Activated CD8-positive, alpha-beta memory T cell treated with anti-CD3 and anti-CD28 coated beads for 48 hours (primary cell): ENCODE results near the gene OR13C5.
"Not testable (repeated sequence)": the region's sequence is repeated elsewhere in the genome, so short reads cannot be mapped to it uniquely, and the experiment has no call there.

Experiments
- DNase-seq, 3 experiments: peaks; one replicate each; pipeline ENCODE4 v3.0.0-alpha.2; 2020; ENCODE audit warnings: low read depth in 2 of 3, low spot score in 2 of 3

OR13C5 gene, protein sequence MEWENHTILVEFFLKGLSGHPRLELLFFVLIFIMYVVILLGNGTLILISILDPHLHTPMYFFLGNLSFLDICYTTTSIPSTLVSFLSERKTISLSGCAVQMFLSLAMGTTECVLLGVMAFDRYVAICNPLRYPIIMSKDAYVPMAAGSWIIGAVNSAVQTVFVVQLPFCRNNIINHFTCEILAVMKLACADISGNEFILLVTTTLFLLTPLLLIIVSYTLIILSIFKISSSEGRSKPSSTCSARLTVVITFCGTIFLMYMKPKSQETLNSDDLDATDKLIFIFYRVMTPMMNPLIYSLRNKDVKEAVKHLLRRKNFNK

DNA sequence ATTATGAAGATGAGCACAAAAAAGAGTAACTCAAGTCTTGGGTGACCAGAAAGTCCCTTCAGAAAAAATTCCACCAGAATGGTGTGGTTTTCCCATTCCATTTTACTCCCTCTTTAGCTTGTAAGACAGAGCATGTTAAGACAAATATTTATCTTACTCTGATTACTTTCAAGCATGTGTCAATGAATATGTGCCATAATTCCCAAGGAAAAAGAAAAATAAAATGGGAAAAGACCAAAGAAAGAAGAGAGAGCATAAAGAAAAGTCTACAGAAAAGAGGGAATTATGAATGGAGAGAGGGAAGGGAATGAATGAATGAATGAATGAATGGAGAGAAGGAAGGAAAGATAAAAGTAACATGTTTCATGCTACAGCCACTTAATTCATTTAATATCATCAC is at the start of gene OR13C5:
OR13C5 (minus strand) TSS at position 101 of the 400 bp plus-strand sequence; CDS start at position 101, 0 bp downstream.
- not testable (repeated sequence) for DNase-seq

- no peak for DNase-seq
Measured at GRCh38 chr9:104635456-104635855, 36.2 kb upstream of the OR13C5 start.

GRCh38 chr9:104633976-104634520 is 34.8 kb upstream of the OR13C5 start:
- no peak for DNase-seq

- not testable (repeated sequence) for DNase-seq
Measured at GRCh38 chr9:104625964-104626363, 26.8 kb upstream of the OR13C5 start.

- no peak for DNase-seq
Measured at GRCh38 chr9:104618104-104618503, 18.9 kb upstream of the OR13C5 start, which contains the start of gene OR13C9. Gene OR13C9, minus strand, starts transcription at chr9:104618204. Its CDS starts 0 bp downstream, at chr9:104618204.

GRCh38 chr9:104617418-104617817 is 18.2 kb upstream of the OR13C5 start:
- DNase-seq = no peak

GRCh38 chr9:104611213-104611612 is 12.0 kb upstream of the OR13C5 start:
- no peak for DNase-seq

- DNase-seq = no peak
Measured at GRCh38 chr9:104608336-104608735, 9.1 kb upstream of the OR13C5 start.

GRCh38 chr9:104606152-104606551 is 6.9 kb upstream of the OR13C5 start:
- DNase-seq = no peak

DNA sequence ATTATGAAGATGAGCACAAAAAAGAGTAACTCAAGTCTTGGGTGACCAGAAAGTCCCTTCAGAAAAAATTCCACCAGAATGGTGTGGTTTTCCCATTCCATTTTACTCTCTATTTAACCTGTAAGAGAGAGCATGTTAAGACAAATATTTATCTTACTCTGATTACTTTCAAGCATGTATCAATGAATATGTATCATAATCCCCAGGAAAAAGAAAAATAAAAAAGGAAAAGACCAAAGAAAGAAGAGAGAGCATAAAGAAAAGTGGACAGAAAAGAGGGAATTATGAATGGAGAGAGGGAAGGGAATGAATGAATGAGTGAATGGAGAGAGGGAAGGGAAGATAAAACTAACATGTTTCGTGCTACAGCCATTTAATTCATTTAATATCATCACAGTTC is 6.3 kb upstream of the OR13C5 start, which contains the start of gene OR13C2:
OR13C2 (minus strand) TSS at position 101 of the 400 bp plus-strand sequence; CDS start at position 101, 0 bp downstream.
- DNase-seq = not testable (repeated sequence)

DNA sequence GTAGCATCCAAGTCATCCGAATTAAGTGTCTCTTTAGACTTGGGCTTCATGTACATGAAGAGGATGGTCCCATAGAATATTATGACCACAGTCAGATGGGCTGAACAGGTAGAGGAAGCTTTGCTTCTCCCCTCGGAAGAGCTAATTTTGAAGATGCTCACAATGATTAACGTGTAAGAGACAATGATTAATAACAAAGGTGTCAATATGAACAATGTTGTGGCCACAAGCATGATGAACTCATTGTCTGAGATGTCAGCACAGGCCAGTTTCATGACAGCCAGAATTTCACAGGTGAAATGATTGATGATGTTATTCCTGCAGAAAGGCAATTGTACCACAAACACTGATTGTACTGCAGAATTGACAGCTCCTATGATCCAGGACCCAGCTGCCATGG is 5.6 kb upstream of the OR13C5 start:
- no peak for DNase-seq

DNA sequence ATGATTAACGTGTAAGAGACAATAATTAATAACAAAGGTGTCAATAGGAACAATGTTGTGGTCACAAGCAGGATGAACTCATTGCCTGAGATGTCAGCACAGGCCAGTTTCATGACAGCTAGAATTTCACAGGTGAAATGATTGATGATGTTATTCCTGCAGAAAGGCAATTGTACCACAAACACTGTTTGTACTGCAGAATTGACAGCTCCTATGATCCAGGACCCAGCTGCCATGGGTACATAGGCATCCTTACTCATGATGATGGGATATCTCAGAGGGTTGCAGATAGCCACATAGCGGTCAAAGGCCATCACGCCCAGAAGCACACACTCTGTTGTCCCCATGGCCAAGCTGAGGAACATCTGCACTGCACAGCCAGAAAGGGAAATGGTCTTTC is 464 bp downstream of the OR13C5 start:
- not testable (repeated sequence) for DNase-seq

DNA sequence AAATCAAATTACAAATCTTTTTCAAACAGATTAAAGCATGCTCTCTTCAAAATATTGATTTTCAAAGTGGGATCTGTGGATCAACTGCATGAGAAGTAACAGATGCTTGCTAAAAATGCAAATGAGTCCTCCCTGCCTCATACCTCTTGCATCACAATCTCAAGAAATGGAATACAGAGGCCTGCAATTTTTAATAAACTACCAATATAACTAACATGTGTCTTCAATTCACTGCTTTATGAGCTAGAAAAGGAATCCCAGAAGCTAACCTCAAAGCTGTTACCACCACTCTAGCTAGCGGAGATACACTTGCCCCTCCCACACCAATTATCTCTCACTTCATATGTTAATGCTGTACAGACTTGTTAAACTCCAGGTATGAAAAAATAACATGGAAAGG is 9.6 kb downstream of the OR13C5 start:
- no peak for DNase-seq

- DNase-seq = no peak
Measured at GRCh38 chr9:104586496-104587180, 12.6 kb downstream of the OR13C5 start.

- no peak for DNase-seq
Measured at GRCh38 chr9:104580562-104580961, 18.7 kb downstream of the OR13C5 start.

DNA sequence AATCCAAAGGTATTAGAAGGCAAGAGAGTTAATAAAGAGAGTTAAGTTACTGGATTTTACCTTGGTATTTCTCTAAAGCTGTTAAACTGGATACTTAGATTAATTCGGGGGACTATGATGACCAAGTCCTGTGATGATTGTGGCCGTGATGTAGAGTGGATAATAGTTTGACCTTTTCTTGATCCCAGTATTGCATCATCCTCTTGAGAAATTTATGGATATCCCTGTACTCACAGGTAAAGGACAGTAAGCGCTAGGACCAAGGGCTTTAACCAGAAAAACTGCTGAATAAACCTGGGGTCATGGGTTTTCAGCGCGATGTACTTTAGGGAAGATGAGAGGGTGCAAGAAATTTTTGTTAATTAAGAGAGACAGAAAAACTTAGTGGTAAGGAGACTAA is 21.9 kb downstream of the OR13C5 start:
- no peak for DNase-seq

DNA sequence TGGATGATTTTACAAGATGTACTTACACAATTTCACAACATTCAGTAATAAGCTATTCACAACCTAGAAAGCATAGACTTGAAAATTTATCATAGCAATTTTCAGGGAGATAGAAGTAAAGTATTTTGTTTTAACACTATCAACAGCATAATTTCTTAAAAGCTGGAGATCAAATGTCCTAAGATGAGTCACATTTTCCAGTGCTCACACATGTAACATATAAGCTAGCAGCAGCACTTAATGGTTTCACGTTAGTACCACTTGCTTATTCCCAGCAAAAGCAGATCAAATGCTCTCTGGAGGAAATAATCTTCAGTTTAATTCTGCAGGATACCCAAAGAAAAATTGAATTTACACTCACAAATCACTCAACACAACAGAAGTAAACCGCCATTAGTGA is 23.8 kb downstream of the OR13C5 start:
- DNase-seq = no peak

DNA sequence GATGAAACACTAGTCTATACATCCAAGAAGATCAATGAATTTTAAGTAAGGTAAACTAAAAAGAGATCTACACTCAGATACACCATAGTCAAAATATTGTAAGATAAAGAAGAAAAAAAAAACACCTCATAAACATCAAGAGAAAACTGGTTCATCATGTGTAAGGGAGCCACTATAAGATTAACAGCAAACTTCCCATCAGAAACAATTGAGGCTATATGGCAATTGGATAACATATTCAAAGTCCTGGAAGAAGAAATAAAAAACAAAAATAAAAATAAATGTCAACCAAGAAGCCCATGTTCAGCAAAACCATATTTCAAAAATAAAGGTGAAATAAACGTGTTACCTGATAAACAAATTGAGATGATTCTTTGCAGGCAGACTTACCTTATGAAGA is 26.6 kb downstream of the OR13C5 start:
- no peak for DNase-seq

GRCh38 chr9:104568868-104569267 is 30.3 kb downstream of the OR13C5 start, which contains the start of gene OR13C8:
Gene OR13C8, plus strand, starts transcription at chr9:104569168. Its CDS starts 0 bp downstream, at chr9:104569168.
- no peak for DNase-seq

DNA sequence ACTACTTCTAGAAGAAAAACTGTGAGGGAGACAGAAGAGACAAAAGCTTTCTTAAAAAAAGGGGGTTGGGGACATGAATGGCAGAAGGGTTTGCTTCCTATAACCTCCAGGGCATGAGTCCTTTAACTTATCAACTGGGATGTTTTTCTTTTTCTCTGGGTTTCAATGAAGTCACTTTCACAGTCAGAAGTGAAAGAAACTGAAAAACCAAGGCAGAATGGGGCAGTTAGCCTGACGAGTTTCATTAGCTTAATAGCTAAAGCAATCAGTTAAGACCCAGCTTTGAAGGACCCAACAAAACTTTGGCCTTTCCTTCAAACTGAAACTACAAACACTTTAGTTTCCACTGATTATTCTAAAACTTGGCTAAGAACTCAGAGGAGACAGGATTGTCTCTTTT is 34.9 kb downstream of the OR13C5 start:
- DNase-seq = no peak

GRCh38 chr9:104556830-104557634 is 42.2 kb downstream of the OR13C5 start:
- no peak for DNase-seq
